Tibial artery (tissue), 4 donors: ENCODE data around the gene ERBB2.
"Not testable (repeated sequence)": the region's sequence is repeated elsewhere in the genome, so short reads cannot be mapped to it uniquely, and the experiment has no call there.

Experiments
- DNase-seq, 2 donors: peaks; one replicate each; pipeline ENCODE4 v3.0.0-alpha.2; 2019
- H3K27ac ChIP-seq, 2 donors: fragments of 200-600 bp; sonication (generic) in 1 of 2; 1 replicate in 1 of 2; 2 replicates in 1 of 2; pipeline ENCODE4 v1.5.1; 2018 to 2019; ENCODE audit warnings: mild to moderate bottlenecking in 1 of 2
- H3K27me3 ChIP-seq, 2 donors: fragments of 200-600 bp; sonication (generic) in 1 of 2; one replicate each; pipeline versions ENCODE4 v1.5.1 to v1.6.0; 2016 to 2019
- H3K36me3 ChIP-seq, 3 donors: fragments of 200-600 bp; sonication (generic) in 2 of 3; one replicate each; pipeline ENCODE4 v1.5.1; 2016 to 2019; ENCODE audit warnings: mild to moderate bottlenecking in 2 of 3
- H3K4me1 ChIP-seq, 4 donors: fragments of 200-600 bp; sonication (generic) in 2 of 4; 1 replicate in 3 of 4; 2 replicates in 1 of 4; pipeline ENCODE4 v1.5.1; 2016 to 2019
- H3K4me3 ChIP-seq, 2 donors: fragments of 200-600 bp; sonication (generic) in 1 of 2; 1 replicate in 1 of 2; 2 replicates in 1 of 2; pipeline ENCODE4 v1.5.1; 2018 to 2019; ENCODE audit warnings: mild to moderate bottlenecking in 2 of 2
- H3K9me3 ChIP-seq, 3 donors: fragments of 200-600 bp; sonication (generic) in 1 of 3; one replicate each; pipeline ENCODE4 v1.5.1; 2016 to 2019
- CTCF ChIP-seq, 2 experiments: fragments of 200-600 bp in 1 of 2; fragments of 450-650 bp in 1 of 2; IDR thresholded peaks; one replicate each; pipeline ENCODE4 v1.5.1; 2017 to 2019; ENCODE audit warnings: antibody characterized with exemption in 2 of 2, mild to moderate bottlenecking in 1 of 2, moderate library complexity in 1 of 2
- intact Hi-C: fragments of 100-400 bp; cut with DNase I; formaldehyde crosslinking; loops from one replicate; pipeline ENCODE4 v1.15.0; 2023; ENCODE audit warnings: low total_unique reads

The ERBB2 gene

GRCh38 chr17:39717660-39718059 is 17.8 kb downstream of the ERBB2 start:
- H3K36me3 ChIP-seq: peaks cover 61 to 97% (median 70%) of the 10 kb centered on the region in 3 donors
- peaks cover 0 to 15% (median 0%) of the 10 kb centered on the region in 4 donors for H3K4me1 ChIP-seq
- DNase-seq: no peak
- no peak overlapping the region for H3K4me3 ChIP-seq
- no peak for TF ChIP-seq CTCF (IDR thresholded peaks at IDR 0.05)
- H3K9me3 ChIP-seq: no peaks in the 10 kb centered on the region
- intact Hi-C loops: no loop called here
- H3K27me3 ChIP-seq: no peaks in the 10 kb centered on the region
- no peak overlapping the region for H3K27ac ChIP-seq

GRCh38 chr17:39719563-39720355 is 19.9 kb downstream of the ERBB2 start:
- H3K9me3 ChIP-seq: no peaks in the 10 kb centered on the region
- no peak overlapping the region for H3K27ac ChIP-seq
- H3K4me3 ChIP-seq: no peak overlapping the region
- H3K27me3 ChIP-seq: no peaks in the 10 kb centered on the region
- H3K4me1 ChIP-seq: peaks cover 0 to 15% (median 0%) of the 10 kb centered on the region in 4 donors
- TF ChIP-seq CTCF (IDR thresholded peaks at IDR 0.05): no peak
- intact Hi-C loops: no loop called here
- DNase-seq: no peak
- H3K36me3 ChIP-seq: peaks cover 70 to 97% (median 74%) of the 10 kb centered on the region in 3 donors

- H3K27ac ChIP-seq: no peak overlapping the region
- TF ChIP-seq CTCF (IDR thresholded peaks at IDR 0.05): no peak
- no peak overlapping the region for H3K4me3 ChIP-seq
- DNase-seq: no peak
- no peaks in the 10 kb centered on the region for H3K4me1 ChIP-seq
- intact Hi-C loops: no loop called here
- H3K27me3 ChIP-seq: no peaks in the 10 kb centered on the region
- H3K9me3 ChIP-seq: no peaks in the 10 kb centered on the region
- peaks cover 67 to 97% (median 67%) of the 10 kb centered on the region in 3 donors for H3K36me3 ChIP-seq
These were observed 22.2 kb downstream of the ERBB2 start for GRCh38 chr17:39722104-39722503.

GRCh38 chr17:39722965-39723848 is 23.3 kb downstream of the ERBB2 start:
- no peak for TF ChIP-seq CTCF (IDR thresholded peaks at IDR 0.05)
- H3K27ac ChIP-seq: no peak overlapping the region

GRCh38 chr17:39724731-39725130 is 24.9 kb downstream of the ERBB2 start:
- Histone ChIP-seq H3K27ac (no peak overlapping the region), H3K4me1 (peaks cover 0 to 12% (median 7%) of the 10 kb centered on the region in 4 donors), H3K27me3 (no peaks in the 10 kb centered on the region), H3K9me3 (no peaks in the 10 kb centered on the region), H3K36me3 (peaks cover 51 to 93% (median 61%) of the 10 kb centered on the region in 3 donors), H3K4me3 (no peak overlapping the region)
- intact Hi-C loops: no loop called here
- TF ChIP-seq CTCF (IDR thresholded peaks at IDR 0.05): no peak
- DNase-seq: no peak

More at GRCh38 chr17:39722965-39723848, 23.3 kb downstream of the ERBB2 start:
- intact Hi-C loops: no loop called here
- no peaks in the 10 kb centered on the region for H3K4me1 ChIP-seq
- no peaks in the 10 kb centered on the region for H3K27me3 ChIP-seq
- H3K9me3 ChIP-seq: no peaks in the 10 kb centered on the region
- no peak overlapping the region for H3K4me3 ChIP-seq
- DNase-seq: no peak
- H3K36me3 ChIP-seq: peaks cover 59 to 97% (median 69%) of the 10 kb centered on the region in 3 donors

- intact Hi-C loops: not testable (repeated sequence)
These were observed 26.1 kb downstream of the ERBB2 start for GRCh38 chr17:39725923-39726322.

More at GRCh38 chr17:39725923-39726322, 26.1 kb downstream of the ERBB2 start:
- DNase-seq, H3K27ac ChIP-seq, H3K4me3 ChIP-seq, H3K9me3 ChIP-seq, H3K27me3 ChIP-seq: not testable (repeated sequence)
- Histone ChIP-seq H3K36me3 (peaks cover 46 to 81% (median 60%) of the 10 kb centered on the region in 3 donors), H3K4me1 (peaks cover 0 to 15% (median 10%) of the 10 kb centered on the region in 4 donors)
